Measurements from ENCODE around the gene SHROOM2.
A peak's percentile ranks its signal among the peaks of the same experiment; 100 is the strongest.

The SHROOM2 gene

GRCh38 chrX:9888953-9889470 is 102.8 kb downstream of the SHROOM2 start:
- Histone ChIP-seq H3K4me3 (no peak overlapping the region), H3K4me1 (no peaks in the 10 kb centered on the region), H3K9me3 (no peaks in the 10 kb centered on the region), H3K27me3 (ENCODE audit: low read depth) (no peaks in the 10 kb centered on the region), H3K36me3 (replicated peaks) (no peaks in the 10 kb centered on the region)
- no peak for DNase-seq (ENCODE audit: low spot score in 2 of 2)
- in situ Hi-C loops (cut with MboI; ENCODE audit: low sequenced_read_pairs) = loop anchor here (25.0 kb wide), 1 partner anchor 223 kb away; no protein-coding TSS in a partner anchor

GRCh38 chrX:9890681-9891091 is 104.5 kb downstream of the SHROOM2 start:
- no peaks in the 10 kb centered on the region for H3K27me3 ChIP-seq (ENCODE audit: low read depth)
- no peaks in the 10 kb centered on the region for H3K4me1 ChIP-seq
- no peaks in the 10 kb centered on the region for H3K9me3 ChIP-seq
- no peak overlapping the region for H3K4me3 ChIP-seq
- in situ Hi-C loops (cut with MboI; ENCODE audit: low sequenced_read_pairs) = loop anchor here (25.0 kb wide), 1 partner anchor 222 kb away; no protein-coding TSS in a partner anchor
- no peaks in the 10 kb centered on the region for H3K36me3 ChIP-seq (replicated peaks)
- no peak for DNase-seq (ENCODE audit: low spot score in 2 of 2)

GRCh38 chrX:9895225-9895912 is 109.1 kb downstream of the SHROOM2 start:
- Histone ChIP-seq H3K4me3 (no peak overlapping the region), H3K4me1 (peaks cover 11% of the 10 kb centered on the region; the same call in 1 of the 2 replicates), H3K27me3 (ENCODE audit: low read depth) (no peaks in the 10 kb centered on the region), H3K9me3 (no peaks in the 10 kb centered on the region), H3K36me3 (replicated peaks) (no peaks in the 10 kb centered on the region)
- in situ Hi-C loops (cut with MboI; ENCODE audit: low sequenced_read_pairs) = loop anchor here (25.0 kb wide), 1 partner anchor 217 kb away; no protein-coding TSS in a partner anchor
- no peak for DNase-seq (ENCODE audit: low spot score in 2 of 2)

- H3K9me3 ChIP-seq = no peaks in the 10 kb centered on the region
- no peaks in the 10 kb centered on the region for H3K36me3 ChIP-seq (replicated peaks)
- H3K4me1 ChIP-seq = peaks cover 12% of the 10 kb centered on the region
- no peak overlapping the region for H3K4me3 ChIP-seq
- in situ Hi-C loops (cut with MboI; ENCODE audit: low sequenced_read_pairs) = loop anchor here (25.0 kb wide), 1 partner anchor 215 kb away; no protein-coding TSS in a partner anchor
- no peak for DNase-seq (ENCODE audit: low spot score in 2 of 2)
- no peaks in the 10 kb centered on the region for H3K27me3 ChIP-seq (ENCODE audit: low read depth)
Measured at GRCh38 chrX:9897761-9898161, 111.5 kb downstream of the SHROOM2 start.

GRCh38 chrX:9899640-9900111 is 113.4 kb downstream of the SHROOM2 start:
- Histone ChIP-seq H3K4me3 (no peak overlapping the region), H3K4me1 (peaks cover 14% of the 10 kb centered on the region), H3K36me3 (replicated peaks) (no peaks in the 10 kb centered on the region), H3K9me3 (no peaks in the 10 kb centered on the region), H3K27me3 (ENCODE audit: low read depth) (no peaks in the 10 kb centered on the region)
- in situ Hi-C loops (cut with MboI; ENCODE audit: low sequenced_read_pairs) = loop anchor here (25.0 kb wide), 1 partner anchor 213 kb away; no protein-coding TSS in a partner anchor
- peak; percentile 49 to 56 for DNase-seq (ENCODE audit: low spot score in 2 of 2)

- H3K9me3 ChIP-seq = no peaks in the 10 kb centered on the region
- H3K27me3 ChIP-seq (ENCODE audit: low read depth) = no peaks in the 10 kb centered on the region
- peaks cover 14% of the 10 kb centered on the region for H3K4me1 ChIP-seq
- no peak overlapping the region for H3K4me3 ChIP-seq
- in situ Hi-C loops (cut with MboI; ENCODE audit: low sequenced_read_pairs) = no loop called here
- no peaks in the 10 kb centered on the region for H3K36me3 ChIP-seq (replicated peaks)
- DNase-seq (ENCODE audit: low spot score in 2 of 2) = no peak
Measured at GRCh38 chrX:9902656-9903055, 116.4 kb downstream of the SHROOM2 start.

- peak; percentile 14 to 22 for DNase-seq (ENCODE audit: low spot score in 2 of 2)
- H3K9me3 ChIP-seq = no peaks in the 10 kb centered on the region
- no peaks in the 10 kb centered on the region for H3K36me3 ChIP-seq (replicated peaks)
- in situ Hi-C loops (cut with MboI; ENCODE audit: low sequenced_read_pairs) = no loop called here
- H3K27me3 ChIP-seq (ENCODE audit: low read depth) = no peaks in the 10 kb centered on the region
- H3K4me1 ChIP-seq = peaks cover 14% of the 10 kb centered on the region
- H3K4me3 ChIP-seq = no peak overlapping the region
Measured at GRCh38 chrX:9903146-9903545, 116.9 kb downstream of the SHROOM2 start.

- no peak for DNase-seq (ENCODE audit: low spot score in 2 of 2)
- peaks cover 4% of the 10 kb centered on the region for H3K4me1 ChIP-seq
Measured at GRCh38 chrX:9905288-9905687, 119.1 kb downstream of the SHROOM2 start.

GRCh38 chrX:9905721-9906120 is 119.5 kb downstream of the SHROOM2 start:
- H3K4me3 ChIP-seq = no peak overlapping the region
- in situ Hi-C loops (cut with MboI; ENCODE audit: low sequenced_read_pairs) = no loop called here
- H3K27me3 ChIP-seq (ENCODE audit: low read depth) = no peaks in the 10 kb centered on the region
- no peak for DNase-seq (ENCODE audit: low spot score in 2 of 2)
- peaks cover 3% of the 10 kb centered on the region for H3K4me1 ChIP-seq
- H3K36me3 ChIP-seq (replicated peaks) = no peaks in the 10 kb centered on the region
- no peaks in the 10 kb centered on the region for H3K9me3 ChIP-seq

More at GRCh38 chrX:9905288-9905687, 119.1 kb downstream of the SHROOM2 start:
- no peaks in the 10 kb centered on the region for H3K27me3 ChIP-seq (ENCODE audit: low read depth)
- no peaks in the 10 kb centered on the region for H3K36me3 ChIP-seq (replicated peaks)
- no peak overlapping the region for H3K4me3 ChIP-seq
- in situ Hi-C loops (cut with MboI; ENCODE audit: low sequenced_read_pairs) = no loop called here
- H3K9me3 ChIP-seq = no peaks in the 10 kb centered on the region

- peaks cover 3% of the 10 kb centered on the region for H3K4me1 ChIP-seq
- no peaks in the 10 kb centered on the region for H3K36me3 ChIP-seq (replicated peaks)
- no peaks in the 10 kb centered on the region for H3K9me3 ChIP-seq
- in situ Hi-C loops (cut with MboI; ENCODE audit: low sequenced_read_pairs) = no loop called here
- H3K4me3 ChIP-seq = no peak overlapping the region
- H3K27me3 ChIP-seq (ENCODE audit: low read depth) = no peaks in the 10 kb centered on the region
- no peak for DNase-seq (ENCODE audit: low spot score in 2 of 2)
Measured at GRCh38 chrX:9906919-9907318, 120.7 kb downstream of the SHROOM2 start.

GRCh38 chrX:9907645-9908387 is 121.6 kb downstream of the SHROOM2 start:
- DNase-seq (ENCODE audit: low spot score in 2 of 2) = no peak
- in situ Hi-C loops (cut with MboI; ENCODE audit: low sequenced_read_pairs) = no loop called here
- Histone ChIP-seq H3K27me3 (ENCODE audit: low read depth) (no peaks in the 10 kb centered on the region), H3K4me1 (peaks cover 2% of the 10 kb centered on the region), H3K36me3 (replicated peaks) (no peaks in the 10 kb centered on the region), H3K4me3 (no peak overlapping the region), H3K9me3 (no peaks in the 10 kb centered on the region)

GRCh38 chrX:9909254-9909653 is 123.0 kb downstream of the SHROOM2 start:
- no peaks in the 10 kb centered on the region for H3K4me1 ChIP-seq
- in situ Hi-C loops (cut with MboI; ENCODE audit: low sequenced_read_pairs) = no loop called here
- no peak overlapping the region for H3K4me3 ChIP-seq
- no peaks in the 10 kb centered on the region for H3K9me3 ChIP-seq
- DNase-seq (ENCODE audit: low spot score in 2 of 2) = no peak
- H3K36me3 ChIP-seq (replicated peaks) = no peaks in the 10 kb centered on the region
- H3K27me3 ChIP-seq (ENCODE audit: low read depth) = no peaks in the 10 kb centered on the region

GRCh38 chrX:9911487-9911886 is 125.3 kb downstream of the SHROOM2 start:
- H3K9me3 ChIP-seq = no peaks in the 10 kb centered on the region
- DNase-seq (ENCODE audit: low spot score in 2 of 2) = no peak
- no peaks in the 10 kb centered on the region for H3K4me1 ChIP-seq
- no peaks in the 10 kb centered on the region for H3K27me3 ChIP-seq (ENCODE audit: low read depth)
- in situ Hi-C loops (cut with MboI; ENCODE audit: low sequenced_read_pairs) = no loop called here
- no peaks in the 10 kb centered on the region for H3K36me3 ChIP-seq (replicated peaks)
- H3K4me3 ChIP-seq = no peak overlapping the region
